GM12874 (cell line): ENCODE data around the gene KNDC1.

Experiments
- CTCF ChIP-seq: IDR thresholded peaks from 2 replicates; pipeline ENCODE4 v1.5.1; 2011; ENCODE audit warnings: low read depth, mild to moderate bottlenecking, control low read depth, low read length, moderate library complexity; ENCODE audit not compliant: insufficient read depth

Gene KNDC1

GRCh38 chr10:133186416-133187090 lies 26.5 kb downstream of the KNDC1 start:
- TF ChIP-seq CTCF = no peak

DNA sequence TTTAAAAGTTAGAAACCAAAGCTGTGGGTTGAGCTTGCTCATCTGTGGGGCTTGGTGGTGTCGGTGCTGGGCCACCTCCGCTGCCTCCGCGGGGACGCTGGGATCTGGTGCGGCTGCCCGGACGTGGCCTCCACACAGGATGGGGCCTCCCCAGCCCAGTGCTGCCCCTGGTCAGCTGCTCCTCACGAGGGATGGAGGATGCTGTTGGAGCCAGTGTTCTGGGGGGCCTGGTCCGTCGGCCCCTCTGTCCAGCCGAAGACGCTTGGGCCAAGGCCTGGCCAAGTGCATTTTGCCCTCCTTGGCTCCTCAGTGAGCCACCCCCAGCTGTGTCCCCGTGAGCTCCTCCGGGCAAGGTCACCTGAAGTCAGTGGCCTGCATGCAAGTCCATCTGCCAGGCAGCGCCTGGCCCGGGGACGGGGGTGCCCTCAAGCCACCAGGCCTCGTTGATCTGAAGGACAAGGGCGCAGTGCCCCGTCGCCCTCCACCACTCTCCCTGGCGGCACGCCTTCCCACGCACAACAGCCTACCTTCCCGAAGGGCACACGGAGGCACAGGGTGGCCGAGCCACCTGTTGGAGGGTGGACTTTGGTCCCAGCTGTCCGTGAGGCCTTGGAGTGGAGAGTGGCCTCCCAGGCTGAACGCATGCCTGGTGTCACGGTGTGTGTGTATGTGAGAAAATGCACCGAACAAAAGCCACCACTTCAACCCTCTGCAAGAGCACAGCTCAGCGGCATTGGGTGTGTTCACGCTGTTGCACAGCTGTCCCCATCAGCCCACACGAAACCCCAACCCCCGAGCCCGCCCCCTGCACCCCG lies 27.3 kb downstream of the KNDC1 start:
- TF ChIP-seq CTCF = no peak

DNA sequence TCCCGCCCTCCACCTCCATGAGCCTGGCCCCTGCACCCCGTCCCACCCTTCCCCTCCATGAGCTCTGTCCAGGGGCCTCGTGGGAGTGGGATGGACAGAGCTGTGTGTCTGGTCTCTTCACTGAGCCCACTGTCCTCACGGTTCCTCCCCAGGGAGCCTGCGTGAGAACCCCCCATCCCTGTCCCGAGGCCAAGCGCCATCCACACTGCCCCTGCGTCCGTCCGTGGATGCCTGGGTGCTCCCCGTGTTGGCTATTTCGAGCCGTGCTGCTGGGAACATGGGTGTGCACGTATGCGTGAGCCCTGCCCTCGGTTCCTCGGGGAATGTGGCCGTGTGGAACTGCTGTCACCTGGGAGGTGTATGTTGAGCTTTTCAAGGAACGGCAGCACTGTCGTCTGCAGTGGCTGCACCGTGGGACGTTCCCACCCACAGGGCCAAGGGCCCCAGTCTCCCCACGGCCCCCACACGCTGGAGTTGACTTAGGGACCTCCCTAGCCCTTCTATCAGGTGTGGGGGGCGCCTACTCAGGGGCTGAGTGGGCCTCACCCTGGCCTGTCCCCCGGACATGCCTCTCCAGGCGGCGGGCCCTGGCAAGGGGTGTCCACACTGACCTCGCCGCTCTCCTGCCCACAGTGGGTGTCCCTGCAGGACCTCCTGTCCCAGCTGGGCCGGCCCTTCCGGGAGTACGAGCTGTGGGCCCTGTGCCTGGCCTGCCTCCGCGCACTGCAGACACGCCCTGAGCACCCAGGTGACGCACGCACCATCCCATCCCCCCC lies 28.1 kb downstream of the KNDC1 start:
- TF ChIP-seq CTCF = no peak

DNA sequence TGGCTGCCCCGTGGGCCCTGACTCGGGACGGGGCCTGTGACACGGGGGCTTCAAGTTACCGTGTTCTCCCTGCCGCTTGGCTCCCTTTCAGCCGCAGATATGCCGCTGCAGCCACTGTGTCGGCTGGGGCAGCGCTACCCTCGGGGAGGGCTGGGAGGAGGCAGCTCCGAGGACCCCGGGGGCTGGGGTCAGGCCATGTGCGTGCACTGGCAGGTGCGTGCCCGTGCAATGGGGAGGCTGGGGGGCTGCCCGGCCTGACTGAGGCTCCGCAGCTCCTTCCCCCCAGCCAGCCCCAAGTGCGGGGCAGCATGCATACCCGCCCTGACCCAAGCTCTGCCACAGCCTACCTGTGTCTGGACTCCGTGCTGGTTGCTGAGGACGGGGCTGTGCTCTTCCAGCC lies 29.2 kb downstream of the KNDC1 start:
- TF ChIP-seq CTCF = no peak

DNA sequence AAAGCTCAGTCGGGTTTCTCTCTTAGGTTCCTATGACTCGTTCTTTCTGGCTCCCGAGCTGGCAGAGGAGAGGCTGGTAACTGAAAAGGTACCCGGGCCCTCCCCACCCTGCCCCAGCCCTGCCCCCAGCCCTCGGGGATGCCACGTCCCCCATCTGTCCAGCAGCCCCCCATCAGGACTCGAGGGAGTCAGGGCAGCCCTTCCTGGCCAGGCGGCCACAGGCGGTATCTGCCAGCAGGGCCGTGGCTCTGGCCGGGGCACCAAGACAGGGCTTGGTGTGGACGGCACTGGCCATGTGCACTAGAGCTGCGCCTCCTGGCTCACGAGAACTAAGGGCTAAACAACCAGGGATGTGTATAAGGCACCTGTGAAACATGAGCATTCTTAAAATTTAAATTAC lies 29.7 kb downstream of the KNDC1 start:
- no peak for TF ChIP-seq CTCF

DNA sequence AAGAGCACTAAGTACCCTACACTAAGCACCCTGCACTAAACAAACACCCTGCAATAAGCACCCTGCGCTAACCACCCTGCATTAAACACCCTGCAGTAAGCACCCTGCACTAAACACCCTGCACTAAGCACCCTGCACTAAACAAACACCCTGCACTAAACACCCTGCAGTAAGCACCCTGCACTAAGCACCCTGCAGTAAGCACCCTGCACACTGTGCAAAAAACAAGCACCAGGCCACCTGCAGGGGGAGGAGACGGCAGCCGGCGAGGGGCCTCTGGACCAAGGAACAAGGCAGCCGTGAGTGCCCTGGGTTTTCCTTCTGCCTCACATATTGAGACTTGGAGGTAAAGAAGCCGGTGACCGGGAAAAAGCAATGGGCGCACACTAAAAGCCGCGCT lies 30.2 kb downstream of the KNDC1 start:
- TF ChIP-seq CTCF = no peak

GRCh38 chr10:133191651-133192050 lies 31.6 kb downstream of the KNDC1 start:
- TF ChIP-seq CTCF = no peak
